GM19372 (cell line): ENCODE results near the gene MAMLD1.

Source experiments
- ATAC-seq: cut with Tn5 transposase; IDR thresholded peaks from one replicate; pipeline ENCODE4 v1.9.1; 2021; ENCODE audit warnings: mild to moderate bottlenecking, low read depth, moderate library complexity; ENCODE audit not compliant: unreplicated experiment

The MAMLD1 gene

GRCh38 chrX:150455215-150455608 is 92.1 kb downstream of the MAMLD1 start:
- no peak for ATAC-seq

GRCh38 chrX:150456466-150456865 is 93.3 kb downstream of the MAMLD1 start:
- ATAC-seq: no peak

- ATAC-seq: no peak
These were observed 93.8 kb downstream of the MAMLD1 start for GRCh38 chrX:150456941-150457340.

- ATAC-seq: no peak
These were observed 96.1 kb downstream of the MAMLD1 start for GRCh38 chrX:150459196-150459595.

- ATAC-seq: no peak
These were observed 96.9 kb downstream of the MAMLD1 start for GRCh38 chrX:150460063-150460462.

GRCh38 chrX:150460781-150461180 is 97.7 kb downstream of the MAMLD1 start:
- ATAC-seq: no peak

- ATAC-seq: no peak
These were observed 100.4 kb downstream of the MAMLD1 start for GRCh38 chrX:150463566-150463965.

- ATAC-seq: no peak
These were observed 100.9 kb downstream of the MAMLD1 start for GRCh38 chrX:150464001-150464400.

GRCh38 chrX:150465326-150465725 is 102.2 kb downstream of the MAMLD1 start:
- no peak for ATAC-seq

- ATAC-seq: no peak
These were observed 103.0 kb downstream of the MAMLD1 start for GRCh38 chrX:150465881-150466775.

GRCh38 chrX:150472306-150472705 is 109.2 kb downstream of the MAMLD1 start:
- ATAC-seq: no peak

GRCh38 chrX:150473371-150473770 is 110.3 kb downstream of the MAMLD1 start:
- no peak for ATAC-seq

GRCh38 chrX:150475461-150475860 is 112.3 kb downstream of the MAMLD1 start:
- no peak for ATAC-seq

GRCh38 chrX:150476164-150476699 is 113.1 kb downstream of the MAMLD1 start:
- ATAC-seq: no peak

- no peak for ATAC-seq
These were observed 114.3 kb downstream of the MAMLD1 start for GRCh38 chrX:150477371-150477770.

GRCh38 chrX:150478496-150479492 is 115.7 kb downstream of the MAMLD1 start:
- ATAC-seq: peak; percentile 62

- no peak for ATAC-seq
These were observed 119.6 kb downstream of the MAMLD1 start for GRCh38 chrX:150482537-150483206.

GRCh38 chrX:150483356-150483985 is 120.4 kb downstream of the MAMLD1 start:
- no peak for ATAC-seq

- peak; percentile 52 for ATAC-seq
These were observed 122.9 kb downstream of the MAMLD1 start for GRCh38 chrX:150486011-150486410.
